Loucy (cell line): ENCODE results near the gene LOXL1.
"Not testable (repeated sequence)": the region's sequence is repeated elsewhere in the genome, so short reads cannot be mapped to it uniquely, and the experiment has no call there.

Experiments
- H2AFZ ChIP-seq: fragments of 200-600 bp; sonication (generic); 2 replicates; pipeline ENCODE4 v1.6.0; 2016; ENCODE audit warnings: antibody characterized with exemption, mild to moderate bottlenecking, low read length, moderate library complexity
- H3F3A ChIP-seq: fragments of 200-600 bp; 2 replicates; pipeline ENCODE4 v1.6.0; 2016; ENCODE audit warnings: antibody characterized with exemption, low read depth, mild to moderate bottlenecking
- H3K27me3 ChIP-seq: fragments of 200-600 bp; sonication (generic); 2 replicates; pipeline ENCODE4 v1.6.1; 2014; ENCODE audit warnings: low read length, mild to moderate bottlenecking; ENCODE audit not compliant: insufficient read depth, poor library complexity, severe bottlenecking
- H3K36me3 ChIP-seq: fragments of 200-600 bp; sonication (generic); 2 replicates; pipeline ENCODE4 v1.6.1; 2016; ENCODE audit warnings: low read length; ENCODE audit not compliant: insufficient read depth
- H3K4me1 ChIP-seq: fragments of 200-600 bp; sonication (generic); 2 replicates; pipeline ENCODE4 v1.5.1; 2014; ENCODE audit warnings: low read length, mild to moderate bottlenecking; ENCODE audit not compliant: insufficient read depth, poor library complexity, severe bottlenecking
- H3K4me2 ChIP-seq: fragments of 200-600 bp; sonication (generic); 2 replicates; pipeline ENCODE4 v1.6.0; 2014; ENCODE audit warnings: antibody characterized with exemption, low read length, low read depth, mild to moderate bottlenecking; ENCODE audit not compliant: poor library complexity, severe bottlenecking
- H3K4me3 ChIP-seq: fragments of 200-600 bp; sonication (generic); 2 replicates; pipeline ENCODE4 v1.5.1; 2014; ENCODE audit warnings: low read length, mild to moderate bottlenecking, mixed read lengths; ENCODE audit not compliant: poor library complexity, severe bottlenecking
- H3K79me2 ChIP-seq: fragments of 200-600 bp; sonication (generic); 2 replicates; pipeline ENCODE4 v1.6.1; 2014; ENCODE audit warnings: low read length; ENCODE audit not compliant: insufficient read depth
- H3K9ac ChIP-seq: fragments of 200-600 bp; sonication (generic); 2 replicates; pipeline ENCODE4 v1.6.0; 2014; ENCODE audit warnings: mild to moderate bottlenecking, low read depth, low read length, moderate library complexity; ENCODE audit not compliant: poor library complexity, severe bottlenecking
- H3K9me2 ChIP-seq: fragments of 200-600 bp; sonication (generic); replicated peaks from 2 replicates; pipeline ENCODE4 v1.6.1; 2016; ENCODE audit warnings: low read depth, low read length, mixed read lengths
- H3K9me3 ChIP-seq: fragments of 200-600 bp; sonication (generic); 2 replicates; pipeline ENCODE4 v1.6.1; 2014; ENCODE audit warnings: mild to moderate bottlenecking, antibody characterized with exemption, low read length, low read depth; ENCODE audit not compliant: insufficient read depth
- H4K20me1 ChIP-seq: fragments of 200-600 bp; sonication (generic); 2 replicates; pipeline ENCODE4 v1.6.0; 2014; ENCODE audit warnings: antibody characterized with exemption, low read length, mild to moderate bottlenecking; ENCODE audit not compliant: insufficient read depth, poor library complexity, severe bottlenecking
- CTCF ChIP-seq: fragments of 200-600 bp; sonication (generic); conservative IDR thresholded peaks from 2 replicates; pipeline ENCODE4 v1.5.1; 2014; ENCODE audit warnings: mild to moderate bottlenecking, antibody characterized with exemption, low read length
- EZH2phosphoT487 ChIP-seq: fragments of 200-600 bp; IDR thresholded peaks from 2 replicates; pipeline ENCODE4 v1.6.1; 2018; ENCODE audit warnings: antibody characterized with exemption, mild to moderate bottlenecking, moderate library complexity, borderline replicate concordance

The LOXL1 gene

GRCh38 chr15:73959801-73960200 is 33.5 kb downstream of the LOXL1 start:
- Histone ChIP-seq H3K9me2 (no peaks in the 10 kb centered on the region), H3K36me3 (no peaks in the 10 kb centered on the region), H3K4me3 (no peak overlapping the region), H3K9me3 (no peaks in the 10 kb centered on the region), H3K9ac (peak overlapping the region; percentile 33), H3K4me1 (peaks cover 34% of the 10 kb centered on the region), H3F3A (0 out of 2 replicates have a peak, but pooled peaks cover 2% of the 10 kb centered on the region), H3K27me3 (no peaks in the 10 kb centered on the region), H2AFZ (no peak overlapping the region), H4K20me1 (no peaks in the 10 kb centered on the region), H3K79me2 (no peaks in the 10 kb centered on the region), H3K4me2 (peak overlapping the region; percentile 58)
- TF ChIP-seq EZH2phosphoT487, result no peak
- TF ChIP-seq CTCF, result no peak

- not testable (repeated sequence) for H3K9me2 ChIP-seq, H3K9me3 ChIP-seq, H3F3A ChIP-seq, H3K36me3 ChIP-seq, H4K20me1 ChIP-seq, H3K27me3 ChIP-seq, H3K9ac ChIP-seq, H3K79me2 ChIP-seq, H3K4me2 ChIP-seq, H2AFZ ChIP-seq, H3K4me3 ChIP-seq
- H3K4me1 ChIP-seq, result peaks cover 41% of the 10 kb centered on the region
Observed at GRCh38 chr15:73960472-73961070, 34.3 kb downstream of the LOXL1 start.

- no peaks in the 10 kb centered on the region for H3K36me3 ChIP-seq
- no peaks in the 10 kb centered on the region for H3K9me2 ChIP-seq
- H3F3A ChIP-seq, result peaks cover 11% of the 10 kb centered on the region; the same call in 1 of the 2 replicates
- no peak overlapping the region for H3K4me2 ChIP-seq
- no peak overlapping the region for H2AFZ ChIP-seq
- H4K20me1 ChIP-seq, result no peaks in the 10 kb centered on the region
- H3K79me2 ChIP-seq, result no peaks in the 10 kb centered on the region
- no peaks in the 10 kb centered on the region for H3K27me3 ChIP-seq
- H3K4me3 ChIP-seq, result no peak overlapping the region
- TF ChIP-seq CTCF (no peak), EZH2phosphoT487 (no peak)
- H3K9ac ChIP-seq, result no peak overlapping the region
- no peaks in the 10 kb centered on the region for H3K9me3 ChIP-seq
- peaks cover 43% of the 10 kb centered on the region for H3K4me1 ChIP-seq
Observed at GRCh38 chr15:73962433-73962832, 36.2 kb downstream of the LOXL1 start.

GRCh38 chr15:73964736-73965093 is 38.5 kb downstream of the LOXL1 start:
- no peak for TF ChIP-seq EZH2phosphoT487
- peak; percentile 99 for TF ChIP-seq CTCF
- H3K79me2 ChIP-seq, result no peaks in the 10 kb centered on the region
- H3K9me3 ChIP-seq, result no peaks in the 10 kb centered on the region
- no peaks in the 10 kb centered on the region for H3K9me2 ChIP-seq
- H2AFZ ChIP-seq, result peak overlapping the region; percentile 85
- peak overlapping the region; percentile 24 for H3K4me3 ChIP-seq
- H3K27me3 ChIP-seq, result no peaks in the 10 kb centered on the region
- H4K20me1 ChIP-seq, result no peaks in the 10 kb centered on the region
- H3K36me3 ChIP-seq, result no peaks in the 10 kb centered on the region
- H3K4me1 ChIP-seq, result peaks cover 31% of the 10 kb centered on the region
- H3K9ac ChIP-seq, result no peak overlapping the region
- peak overlapping the region; percentile 64 for H3K4me2 ChIP-seq
- H3F3A ChIP-seq, result peaks cover 9% of the 10 kb centered on the region; the same call in 1 of the 2 replicates
